Astrocyte (in vitro differentiated cells and primary cell): Measurements from ENCODE around the gene DLGAP1. TPM values are rescaled to one million over a fixed set of nuclear protein-coding genes. Genes with fewer than 3 reads are reported as not detected.

Experiments used
- DNase-seq: peaks from one replicate; pipeline ENCODE4 v3.0.0-alpha.2; 2010; ENCODE audit warnings: low read depth
- FAIRE-seq: peaks from 2 replicates; lab custom pipeline; 2011; peaks lifted over from hg19 to GRCh38; lab: Jason Lieb, UNC
- H2AFZ ChIP-seq: 2 replicates; pipeline ENCODE4 v1.6.0; 2012; ENCODE audit warnings: low read depth, low read length, inconsistent platforms
- H3K27ac ChIP-seq: 2 replicates; pipeline ENCODE4 v1.5.1; 2011; ENCODE audit warnings: low read depth, low read length, inconsistent platforms
- H3K27me3 ChIP-seq: 2 replicates; pipeline ENCODE4 v1.6.0; 2011; ENCODE audit warnings: low read length, inconsistent platforms; ENCODE audit not compliant: insufficient read depth
- H3K36me3 ChIP-seq: 2 replicates; pipeline ENCODE4 v1.5.1; 2011; ENCODE audit warnings: low read length, inconsistent platforms; ENCODE audit not compliant: insufficient read depth
- H3K4me1 ChIP-seq: 2 replicates; pipeline ENCODE4 v1.5.1; 2011; ENCODE audit warnings: low read length, inconsistent platforms; ENCODE audit not compliant: insufficient read depth
- H3K4me2 ChIP-seq: 2 replicates; pipeline ENCODE4 v1.6.0; 2012; ENCODE audit warnings: low read length, inconsistent platforms
- H3K4me3 ChIP-seq: 2 replicates; pipeline ENCODE4 v1.5.1; 2011; ENCODE audit warnings: low read depth, mild to moderate bottlenecking, low read length, inconsistent platforms; ENCODE audit not compliant: insufficient read depth
- H3K79me2 ChIP-seq: 2 replicates; pipeline ENCODE4 v1.6.0; 2012; ENCODE audit warnings: mild to moderate bottlenecking, low read length, inconsistent platforms; ENCODE audit not compliant: insufficient read depth
- H3K9ac ChIP-seq: 2 replicates; pipeline ENCODE4 v1.6.0; 2012; ENCODE audit warnings: mild to moderate bottlenecking, low read length, inconsistent platforms
- H3K9me3 ChIP-seq: 2 replicates; pipeline ENCODE4 v1.5.1; 2012; ENCODE audit warnings: low read depth, mild to moderate bottlenecking, low read length, inconsistent platforms; ENCODE audit not compliant: insufficient read depth
- H4K20me1 ChIP-seq: 2 replicates; pipeline ENCODE4 v1.6.0; 2012; ENCODE audit warnings: low read length, inconsistent platforms; ENCODE audit not compliant: insufficient read depth
- H3K27ac Mint-ChIP-seq: one replicate; pipeline ENCODE4 v1.8.0; 2021; ENCODE audit warnings: mild to moderate bottlenecking, mixed read lengths; ENCODE audit not compliant: unreplicated experiment
- H3K27me3 Mint-ChIP-seq: one replicate; pipeline ENCODE4 v1.8.0; 2021; ENCODE audit warnings: low read depth, mixed read lengths; ENCODE audit not compliant: unreplicated experiment
- H3K36me3 Mint-ChIP-seq: one replicate; pipeline ENCODE4 v1.8.0; 2021; ENCODE audit warnings: low read depth, mixed read lengths; ENCODE audit not compliant: unreplicated experiment
- H3K4me1 Mint-ChIP-seq: one replicate; pipeline ENCODE4 v1.8.0; 2021; ENCODE audit warnings: low read depth, mixed read lengths; ENCODE audit not compliant: unreplicated experiment
- H3K4me3 Mint-ChIP-seq: one replicate; pipeline ENCODE4 v1.8.0; 2021; ENCODE audit warnings: mild to moderate bottlenecking, moderate library complexity, mixed read lengths; ENCODE audit not compliant: unreplicated experiment
- H3K9me3 Mint-ChIP-seq: one replicate; pipeline ENCODE4 v1.8.0; 2021; ENCODE audit warnings: mild to moderate bottlenecking, mixed read lengths; ENCODE audit not compliant: unreplicated experiment
- EZH2 ChIP-seq: IDR thresholded peaks from 2 replicates; pipeline ENCODE4 v1.6.1; 2012; ENCODE audit warnings: mild to moderate bottlenecking, low read length, inconsistent platforms; ENCODE audit not compliant: insufficient read depth
- total RNA-seq: library from RNA; stranded (reverse); gene quantifications from 2 replicates; pipeline ENCODE4 v1.2.1, GENCODE V29; 2021
- TF ChIP-seq, protein P1 (sequence below): IDR thresholded peaks from 2 replicates; pipeline ENCODE4 v1.5.1; 2011; ENCODE audit warnings: low read depth, mild to moderate bottlenecking, inconsistent platforms, low read length, moderate library complexity; ENCODE audit not compliant: insufficient read depth

DLGAP1 gene
- total RNA-seq, 1 donor from 2014 or later: 2.3 TPM

DNA sequence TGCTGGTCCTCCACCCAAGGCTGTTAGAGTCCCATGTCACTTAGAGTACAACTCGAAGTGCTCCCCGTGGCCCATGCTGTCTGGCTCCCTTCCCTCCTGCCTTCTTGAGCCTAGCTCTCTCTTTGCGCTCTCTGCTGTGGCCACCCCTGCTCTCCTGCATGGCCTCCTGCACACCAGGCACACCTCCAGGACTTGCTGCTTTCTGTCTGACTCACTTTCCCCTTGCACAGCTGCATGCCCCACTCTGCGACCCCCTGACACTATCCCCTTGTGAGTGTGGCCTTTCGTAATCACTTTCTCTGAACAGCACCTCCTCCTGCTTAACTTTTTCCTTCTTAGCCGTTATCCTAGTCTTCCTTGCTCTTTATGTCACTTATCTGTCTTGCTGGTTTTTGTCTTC is 661.6 kb downstream of the DLGAP1 start:
- Mint-ChIP-seq H3K27me3 (no peaks in the 10 kb centered on the region), H3K9me3 (no peaks in the 10 kb centered on the region), H3K4me1 (peaks cover 15% of the 10 kb centered on the region), H3K36me3 (no peaks in the 10 kb centered on the region), H3K4me3 (no peak overlapping the region), H3K27ac (peak overlapping the region; percentile 6)
- H2AFZ ChIP-seq: peak overlapping the region; percentile 14
- H3K9me3 ChIP-seq: no peaks in the 10 kb centered on the region
- no peaks in the 10 kb centered on the region for H3K36me3 ChIP-seq
- H3K79me2 ChIP-seq: no peaks in the 10 kb centered on the region
- no peak overlapping the region for H3K4me3 ChIP-seq
- no peaks in the 10 kb centered on the region for H3K27me3 ChIP-seq
- no peak for TF ChIP-seq EZH2
- TF ChIP-seq, protein P1, sequence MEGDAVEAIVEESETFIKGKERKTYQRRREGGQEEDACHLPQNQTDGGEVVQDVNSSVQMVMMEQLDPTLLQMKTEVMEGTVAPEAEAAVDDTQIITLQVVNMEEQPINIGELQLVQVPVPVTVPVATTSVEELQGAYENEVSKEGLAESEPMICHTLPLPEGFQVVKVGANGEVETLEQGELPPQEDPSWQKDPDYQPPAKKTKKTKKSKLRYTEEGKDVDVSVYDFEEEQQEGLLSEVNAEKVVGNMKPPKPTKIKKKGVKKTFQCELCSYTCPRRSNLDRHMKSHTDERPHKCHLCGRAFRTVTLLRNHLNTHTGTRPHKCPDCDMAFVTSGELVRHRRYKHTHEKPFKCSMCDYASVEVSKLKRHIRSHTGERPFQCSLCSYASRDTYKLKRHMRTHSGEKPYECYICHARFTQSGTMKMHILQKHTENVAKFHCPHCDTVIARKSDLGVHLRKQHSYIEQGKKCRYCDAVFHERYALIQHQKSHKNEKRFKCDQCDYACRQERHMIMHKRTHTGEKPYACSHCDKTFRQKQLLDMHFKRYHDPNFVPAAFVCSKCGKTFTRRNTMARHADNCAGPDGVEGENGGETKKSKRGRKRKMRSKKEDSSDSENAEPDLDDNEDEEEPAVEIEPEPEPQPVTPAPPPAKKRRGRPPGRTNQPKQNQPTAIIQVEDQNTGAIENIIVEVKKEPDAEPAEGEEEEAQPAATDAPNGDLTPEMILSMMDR: no peak
- peaks cover 20% of the 10 kb centered on the region for H3K4me1 ChIP-seq
- H3K9ac ChIP-seq: peak overlapping the region; percentile 51
- H3K27ac ChIP-seq: peak overlapping the region; percentile 85
- FAIRE-seq (no peak), DNase-seq (peak; percentile 52)
- H3K4me2 ChIP-seq: peak overlapping the region; percentile 70
- no peaks in the 10 kb centered on the region for H4K20me1 ChIP-seq

GRCh38 chr18:3793111-3793510 is 662.0 kb downstream of the DLGAP1 start:
- no peaks in the 10 kb centered on the region for H3K9me3 Mint-ChIP-seq
- Histone ChIP-seq H3K9ac (no peak overlapping the region), H3K36me3 (no peaks in the 10 kb centered on the region), H3K27me3 (no peaks in the 10 kb centered on the region), H3K79me2 (no peaks in the 10 kb centered on the region), H3K27ac (no peak overlapping the region), H3K4me1 (peaks cover 20% of the 10 kb centered on the region), H3K4me2 (peak overlapping the region; percentile 70), H3K4me3 (no peak overlapping the region), H4K20me1 (no peaks in the 10 kb centered on the region), H2AFZ (no peak overlapping the region), H3K9me3 (no peaks in the 10 kb centered on the region)
- DNase-seq: no peak
- no peak overlapping the region for H3K4me3 Mint-ChIP-seq
- H3K4me1 Mint-ChIP-seq: peaks cover 15% of the 10 kb centered on the region
- no peak for FAIRE-seq
- no peaks in the 10 kb centered on the region for H3K36me3 Mint-ChIP-seq
- TF ChIP-seq, protein P1: no peak
- no peak for TF ChIP-seq EZH2
- H3K27ac Mint-ChIP-seq: no peak overlapping the region
- H3K27me3 Mint-ChIP-seq: no peaks in the 10 kb centered on the region

- Histone ChIP-seq H3K9ac (no peak overlapping the region), H3K27ac (no peak overlapping the region), H4K20me1 (no peaks in the 10 kb centered on the region), H3K4me3 (no peak overlapping the region), H3K4me2 (no peak overlapping the region), H3K36me3 (no peaks in the 10 kb centered on the region), H3K4me1 (peaks cover 21% of the 10 kb centered on the region), H3K9me3 (no peaks in the 10 kb centered on the region), H3K79me2 (no peaks in the 10 kb centered on the region), H2AFZ (no peak overlapping the region), H3K27me3 (no peaks in the 10 kb centered on the region)
- Mint-ChIP-seq H3K9me3 (no peaks in the 10 kb centered on the region), H3K27ac (no peak overlapping the region), H3K4me3 (no peak overlapping the region), H3K27me3 (no peaks in the 10 kb centered on the region), H3K36me3 (no peaks in the 10 kb centered on the region), H3K4me1 (peaks cover 15% of the 10 kb centered on the region)
- no peak for DNase-seq
- TF ChIP-seq, protein P1: no peak
- TF ChIP-seq EZH2: no peak
- FAIRE-seq: no peak
Measured at GRCh38 chr18:3792711-3793110, 662.4 kb downstream of the DLGAP1 start.
